C4-2B (cell line): ENCODE measurements around the gene NTRK2.

ENCODE experiments used
- ZFX ChIP-seq: fragments of 450-650 bp; IDR thresholded peaks from 2 replicates; pipeline ENCODE4 v1.6.1; 2017
- TF ChIP-seq, protein P1 (sequence below): fragments of 450-650 bp; conservative IDR thresholded peaks from 2 replicates; pipeline ENCODE4 v1.5.1; 2017; ENCODE audit warnings: mild to moderate bottlenecking

DNA sequence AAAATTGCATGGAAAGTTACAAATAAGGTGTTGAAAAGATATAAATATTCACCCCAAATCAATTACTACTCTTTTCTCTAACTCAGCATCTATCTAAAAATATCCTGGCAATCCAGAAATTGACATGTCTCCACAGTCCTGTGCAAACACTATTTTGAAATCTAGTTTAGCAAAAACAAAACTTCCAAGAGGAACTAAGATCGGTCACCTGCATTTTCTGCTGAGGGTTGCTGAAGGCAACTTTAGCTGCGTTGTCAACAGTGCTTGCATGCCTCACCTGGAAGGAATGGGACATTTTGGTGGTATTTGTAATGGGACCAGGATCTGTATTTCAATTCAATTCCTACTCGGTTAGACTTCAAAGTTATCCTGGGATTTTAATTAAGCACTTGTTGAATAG lies 398.3 kb downstream of the NTRK2 start:
- TF ChIP-seq, protein P1, sequence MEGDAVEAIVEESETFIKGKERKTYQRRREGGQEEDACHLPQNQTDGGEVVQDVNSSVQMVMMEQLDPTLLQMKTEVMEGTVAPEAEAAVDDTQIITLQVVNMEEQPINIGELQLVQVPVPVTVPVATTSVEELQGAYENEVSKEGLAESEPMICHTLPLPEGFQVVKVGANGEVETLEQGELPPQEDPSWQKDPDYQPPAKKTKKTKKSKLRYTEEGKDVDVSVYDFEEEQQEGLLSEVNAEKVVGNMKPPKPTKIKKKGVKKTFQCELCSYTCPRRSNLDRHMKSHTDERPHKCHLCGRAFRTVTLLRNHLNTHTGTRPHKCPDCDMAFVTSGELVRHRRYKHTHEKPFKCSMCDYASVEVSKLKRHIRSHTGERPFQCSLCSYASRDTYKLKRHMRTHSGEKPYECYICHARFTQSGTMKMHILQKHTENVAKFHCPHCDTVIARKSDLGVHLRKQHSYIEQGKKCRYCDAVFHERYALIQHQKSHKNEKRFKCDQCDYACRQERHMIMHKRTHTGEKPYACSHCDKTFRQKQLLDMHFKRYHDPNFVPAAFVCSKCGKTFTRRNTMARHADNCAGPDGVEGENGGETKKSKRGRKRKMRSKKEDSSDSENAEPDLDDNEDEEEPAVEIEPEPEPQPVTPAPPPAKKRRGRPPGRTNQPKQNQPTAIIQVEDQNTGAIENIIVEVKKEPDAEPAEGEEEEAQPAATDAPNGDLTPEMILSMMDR: no peak
- TF ChIP-seq ZFX: no peak
